Nephron (organoid): ENCODE results near the gene CHAT.

Source experiments
- H3K27ac Mint-ChIP-seq, 3 experiments: 2 replicates each; pipeline ENCODE4 v1.8.0; 2020; ENCODE audit warnings: mixed read lengths in 3 of 3, mild to moderate bottlenecking in 2 of 3, moderate library complexity in 1 of 3
- H3K27me3 Mint-ChIP-seq: 2 replicates; pipeline ENCODE4 v1.8.0; 2021; ENCODE audit warnings: low read depth, mild to moderate bottlenecking, moderate library complexity, mixed read lengths
- H3K36me3 Mint-ChIP-seq: 2 replicates; pipeline ENCODE4 v1.8.0; 2020; ENCODE audit warnings: low read depth, mixed read lengths
- H3K4me1 Mint-ChIP-seq: 2 replicates; pipeline ENCODE4 v1.8.0; 2020; ENCODE audit warnings: mixed read lengths
- H3K4me3 Mint-ChIP-seq, 3 experiments: 2 replicates each; pipeline ENCODE4 v1.8.0; 2020; ENCODE audit warnings: mild to moderate bottlenecking in 3 of 3, mixed read lengths in 3 of 3, moderate library complexity in 2 of 3
- H3K9me3 Mint-ChIP-seq: 2 replicates; pipeline ENCODE4 v1.8.0; 2020; ENCODE audit warnings: mixed read lengths
- TF ChIP-seq, protein P1 (sequence below), 3 experiments: fragments of 200-600 bp; sonication (generic); IDR thresholded peaks; one replicate each; pipeline ENCODE4 v1.5.0; 2021; ENCODE audit warnings: antibody characterized with exemption in 3 of 3; ENCODE audit not compliant: unreplicated experiment in 3 of 3

The CHAT gene

GRCh38 chr10:49602380-49603023 lies 11.3 kb upstream of the CHAT start:
- Mint-ChIP-seq H3K27ac (no peak overlapping the region), H3K9me3 (peaks cover 2% of the 10 kb centered on the region), H3K4me1 (peaks cover 8% of the 10 kb centered on the region), H3K36me3 (no peaks in the 10 kb centered on the region), H3K4me3 (no peak overlapping the region), H3K27me3 (peaks cover 79% of the 10 kb centered on the region)
- TF ChIP-seq, protein P1, sequence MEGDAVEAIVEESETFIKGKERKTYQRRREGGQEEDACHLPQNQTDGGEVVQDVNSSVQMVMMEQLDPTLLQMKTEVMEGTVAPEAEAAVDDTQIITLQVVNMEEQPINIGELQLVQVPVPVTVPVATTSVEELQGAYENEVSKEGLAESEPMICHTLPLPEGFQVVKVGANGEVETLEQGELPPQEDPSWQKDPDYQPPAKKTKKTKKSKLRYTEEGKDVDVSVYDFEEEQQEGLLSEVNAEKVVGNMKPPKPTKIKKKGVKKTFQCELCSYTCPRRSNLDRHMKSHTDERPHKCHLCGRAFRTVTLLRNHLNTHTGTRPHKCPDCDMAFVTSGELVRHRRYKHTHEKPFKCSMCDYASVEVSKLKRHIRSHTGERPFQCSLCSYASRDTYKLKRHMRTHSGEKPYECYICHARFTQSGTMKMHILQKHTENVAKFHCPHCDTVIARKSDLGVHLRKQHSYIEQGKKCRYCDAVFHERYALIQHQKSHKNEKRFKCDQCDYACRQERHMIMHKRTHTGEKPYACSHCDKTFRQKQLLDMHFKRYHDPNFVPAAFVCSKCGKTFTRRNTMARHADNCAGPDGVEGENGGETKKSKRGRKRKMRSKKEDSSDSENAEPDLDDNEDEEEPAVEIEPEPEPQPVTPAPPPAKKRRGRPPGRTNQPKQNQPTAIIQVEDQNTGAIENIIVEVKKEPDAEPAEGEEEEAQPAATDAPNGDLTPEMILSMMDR (IDR thresholded peaks at IDR 0.05; ENCODE audit: unreplicated experiment in 3 of 3), result no peak

- H3K4me3 Mint-ChIP-seq, result no peak overlapping the region
- H3K4me1 Mint-ChIP-seq, result peaks cover 13% of the 10 kb centered on the region
- peaks cover 2% of the 10 kb centered on the region for H3K9me3 Mint-ChIP-seq
- H3K27ac Mint-ChIP-seq, result peak overlapping the region in 1 of 3 experiments; percentile 48
- H3K36me3 Mint-ChIP-seq, result no peaks in the 10 kb centered on the region
- TF ChIP-seq, protein P1 (IDR thresholded peaks at IDR 0.05; ENCODE audit: unreplicated experiment in 3 of 3), result no peak
- peaks cover 93% of the 10 kb centered on the region for H3K27me3 Mint-ChIP-seq
Measured at GRCh38 chr10:49605216-49605938, 8.5 kb upstream of the CHAT start.

- peaks cover 93% of the 10 kb centered on the region for H3K27me3 Mint-ChIP-seq
- H3K27ac Mint-ChIP-seq, result no peak overlapping the region
- peaks cover 13% of the 10 kb centered on the region for H3K4me1 Mint-ChIP-seq
- H3K36me3 Mint-ChIP-seq, result no peaks in the 10 kb centered on the region
- H3K9me3 Mint-ChIP-seq, result peaks cover 2% of the 10 kb centered on the region
- H3K4me3 Mint-ChIP-seq, result no peak overlapping the region
- TF ChIP-seq, protein P1 (IDR thresholded peaks at IDR 0.05; ENCODE audit: unreplicated experiment in 3 of 3), result no peak
Measured at GRCh38 chr10:49605939-49606509, 7.8 kb upstream of the CHAT start.

DNA sequence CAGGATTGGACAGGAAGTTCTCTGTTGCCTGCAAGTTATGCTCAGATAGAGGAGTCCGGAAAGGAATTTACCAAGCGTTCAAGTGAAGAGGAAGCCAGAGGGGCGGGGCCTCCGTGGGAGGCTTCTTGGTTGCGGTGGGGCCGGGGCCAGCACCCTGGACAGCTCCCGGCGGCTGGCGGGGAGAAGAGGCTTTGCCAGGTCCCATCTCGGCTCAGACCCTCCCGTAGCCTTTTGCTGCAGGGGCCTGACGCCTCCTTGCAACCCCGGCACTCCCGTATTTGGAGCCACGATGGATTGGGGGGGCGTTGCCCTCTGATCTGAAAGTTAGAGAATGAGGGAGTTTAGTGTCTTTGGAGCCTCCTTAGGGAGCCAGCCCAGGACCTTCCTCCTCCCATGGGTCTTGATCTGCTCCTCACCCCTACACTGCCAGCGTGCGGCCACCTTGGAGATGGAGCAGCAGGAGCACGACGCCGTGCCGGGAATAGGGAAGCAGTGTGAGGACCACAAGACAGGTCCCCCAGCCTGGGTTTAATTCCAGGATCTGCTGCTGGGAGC lies 6.8 kb upstream of the CHAT start:
- peaks cover 98% of the 10 kb centered on the region for H3K27me3 Mint-ChIP-seq
- peaks cover 5% of the 10 kb centered on the region for H3K9me3 Mint-ChIP-seq
- TF ChIP-seq, protein P1 (IDR thresholded peaks at IDR 0.05; ENCODE audit: unreplicated experiment in 3 of 3), result no peak
- peak overlapping the region; percentile 3 to 55 (median 18) for H3K4me3 Mint-ChIP-seq
- no peak overlapping the region for H3K27ac Mint-ChIP-seq
- H3K4me1 Mint-ChIP-seq, result peaks cover 18% of the 10 kb centered on the region
- no peaks in the 10 kb centered on the region for H3K36me3 Mint-ChIP-seq

- Mint-ChIP-seq H3K4me1 (peaks cover 30% of the 10 kb centered on the region), H3K36me3 (no peaks in the 10 kb centered on the region), H3K27ac (no peak overlapping the region), H3K27me3 (peaks cover 100% of the 10 kb centered on the region), H3K9me3 (peaks cover 6% of the 10 kb centered on the region), H3K4me3 (peak overlapping the region; percentile 67 to 79 (median 74))
- TF ChIP-seq, protein P1 (IDR thresholded peaks at IDR 0.05; ENCODE audit: unreplicated experiment in 3 of 3), result no peak
Measured at GRCh38 chr10:49608166-49609005, 5.5 kb upstream of the CHAT start.
